Activated effector memory CD4-positive, alpha-beta T cell treated with Interleukin-2 at 50 U/mL for 16 hours (primary cell): Measurements from ENCODE around the gene LRRC4C.
"Not testable (repeated sequence)": the region's sequence is repeated elsewhere in the genome, so short reads cannot be mapped to it uniquely, and the experiment has no call there.

Source experiments
- DNase-seq: peaks from one replicate; pipeline ENCODE4 v3.0.0-alpha.2; 2020

Gene LRRC4C

GRCh38 chr11:40619654-40620053 lies 839.8 kb downstream of the LRRC4C start:
- no peak for DNase-seq

- no peak for DNase-seq
Observed at GRCh38 chr11:40606800-40607199, 852.7 kb downstream of the LRRC4C start.

- DNase-seq, result no peak
Observed at GRCh38 chr11:40602866-40603552, 856.4 kb downstream of the LRRC4C start.

DNA sequence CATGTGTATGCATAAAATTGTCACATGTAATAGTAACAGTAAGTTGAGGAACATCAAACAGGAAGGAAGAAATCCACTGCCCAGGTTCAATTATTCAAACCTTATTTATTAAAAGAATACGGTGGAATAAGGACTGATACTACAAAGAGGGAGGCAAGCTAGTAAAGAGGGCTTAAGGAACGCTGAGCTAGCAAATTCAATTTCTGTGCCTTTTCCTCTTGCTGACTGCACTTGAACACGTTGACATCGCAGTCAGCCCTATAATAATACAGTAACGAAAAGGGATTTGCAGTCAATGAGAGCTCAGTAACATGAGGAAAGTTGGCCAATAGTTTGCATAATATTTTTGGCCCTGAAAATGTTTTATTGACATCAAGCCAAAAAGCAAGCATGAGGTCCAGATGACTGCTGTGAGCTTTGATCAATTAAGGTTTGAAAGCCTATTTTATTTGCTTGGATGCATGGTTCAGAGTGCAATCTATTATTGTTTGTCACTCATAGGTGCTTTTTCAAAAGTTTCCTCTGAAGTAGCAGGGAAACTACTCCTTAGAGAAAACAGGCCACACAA lies 861.8 kb downstream of the LRRC4C start:
- DNase-seq, result no peak

- no peak for DNase-seq
Observed at GRCh38 chr11:40573254-40573891, 886.1 kb downstream of the LRRC4C start.

GRCh38 chr11:40569947-40570531 lies 889.4 kb downstream of the LRRC4C start:
- no peak for DNase-seq

DNA sequence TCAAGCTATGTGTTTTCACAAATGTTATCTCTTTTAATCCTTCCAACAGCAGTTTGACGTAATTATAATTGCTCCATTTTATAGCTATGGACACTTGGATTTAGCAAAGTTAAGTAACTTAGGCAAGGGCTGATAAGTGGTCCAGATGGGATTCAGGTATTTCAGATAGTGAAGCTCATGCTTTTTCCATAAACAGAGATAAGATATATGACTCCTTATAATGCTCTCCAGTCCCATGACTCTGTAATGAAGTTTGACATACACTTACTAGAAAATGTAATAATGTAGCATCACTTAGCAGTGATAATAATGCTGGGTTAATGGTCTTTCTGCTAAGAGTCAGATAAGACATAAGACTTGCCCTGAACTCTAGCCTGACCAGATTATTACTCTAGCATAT lies 892.1 kb downstream of the LRRC4C start:
- no peak for DNase-seq

- no peak for DNase-seq
Observed at GRCh38 chr11:40544162-40544561, 915.3 kb downstream of the LRRC4C start.

DNA sequence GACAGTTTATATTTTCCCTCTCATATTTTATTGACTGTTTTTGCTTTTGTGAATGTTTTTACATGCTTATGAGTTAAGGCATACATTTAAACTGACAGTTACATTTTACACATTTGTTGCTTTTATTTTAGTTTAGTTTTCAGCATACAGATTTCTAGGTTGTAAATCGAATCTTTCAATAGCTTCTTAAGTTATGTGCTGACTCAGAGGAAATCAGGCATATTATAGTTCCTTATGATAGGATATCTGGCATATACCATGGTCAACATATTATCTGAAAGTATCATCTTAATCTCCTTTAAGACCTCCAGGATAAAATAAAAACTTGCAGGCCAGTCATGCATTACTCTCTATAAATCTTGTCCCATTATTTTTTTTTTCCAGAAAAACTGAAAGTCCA lies 916.6 kb downstream of the LRRC4C start:
- no peak for DNase-seq

DNA sequence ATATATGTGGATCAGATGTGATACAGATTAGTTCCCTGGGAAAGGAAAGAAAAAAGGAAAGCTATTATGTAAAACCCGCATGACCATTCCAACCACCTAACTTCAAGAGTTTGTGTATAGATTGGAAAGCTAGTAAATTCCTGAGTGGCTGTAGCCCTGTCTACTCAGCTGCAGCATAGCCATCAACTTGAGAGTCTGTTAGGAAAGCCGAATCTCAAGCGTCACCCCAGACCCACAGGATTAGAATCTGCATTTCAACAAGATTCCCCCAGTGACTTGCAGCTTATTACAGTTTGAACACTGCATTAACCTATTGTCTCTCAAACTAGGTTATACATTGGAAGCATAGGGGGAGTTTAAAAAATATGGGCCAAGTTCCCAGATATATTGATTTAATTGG lies 921.7 kb downstream of the LRRC4C start:
- DNase-seq, result no peak

GRCh38 chr11:40522080-40522479 lies 937.4 kb downstream of the LRRC4C start:
- not testable (repeated sequence) for DNase-seq

DNA sequence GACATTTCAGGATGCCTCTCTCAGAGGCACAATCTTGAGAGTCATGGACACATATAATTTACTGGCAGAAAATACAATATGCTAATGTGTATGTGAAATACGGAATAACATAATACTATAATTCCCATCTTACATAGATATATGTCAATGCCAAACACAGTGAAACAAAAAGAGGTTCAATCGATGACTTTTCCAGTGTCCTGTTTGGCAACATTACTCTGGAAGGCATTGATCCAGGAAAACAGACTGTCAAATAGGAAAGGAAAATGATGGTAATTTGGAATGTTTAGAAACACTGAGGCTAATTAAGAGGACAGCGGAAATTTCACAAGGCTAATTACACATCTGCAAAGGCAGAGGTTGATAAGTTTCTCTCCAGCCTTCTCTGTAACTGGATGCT lies 942.3 kb downstream of the LRRC4C start:
- no peak for DNase-seq

DNA sequence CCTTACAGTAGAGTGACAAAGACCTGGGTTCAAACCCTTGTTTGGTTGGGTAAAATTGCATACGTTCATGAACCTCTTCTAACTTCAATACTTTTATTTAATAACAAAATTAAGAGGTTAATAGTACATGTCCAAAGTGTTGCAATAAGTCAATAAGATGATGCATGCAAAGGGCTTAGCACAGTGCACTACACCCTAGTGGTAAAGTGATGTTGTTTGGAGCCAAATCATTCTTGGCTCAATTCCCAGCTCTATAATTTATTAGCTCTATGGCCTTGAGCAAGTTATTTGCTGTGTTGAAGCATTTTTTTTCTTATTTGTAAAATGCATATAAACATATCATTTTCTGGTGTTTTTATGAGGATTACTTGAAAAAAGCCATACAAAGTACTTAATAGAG lies 945.3 kb downstream of the LRRC4C start:
- no peak for DNase-seq

GRCh38 chr11:40513281-40513680 lies 946.2 kb downstream of the LRRC4C start:
- no peak for DNase-seq

DNA sequence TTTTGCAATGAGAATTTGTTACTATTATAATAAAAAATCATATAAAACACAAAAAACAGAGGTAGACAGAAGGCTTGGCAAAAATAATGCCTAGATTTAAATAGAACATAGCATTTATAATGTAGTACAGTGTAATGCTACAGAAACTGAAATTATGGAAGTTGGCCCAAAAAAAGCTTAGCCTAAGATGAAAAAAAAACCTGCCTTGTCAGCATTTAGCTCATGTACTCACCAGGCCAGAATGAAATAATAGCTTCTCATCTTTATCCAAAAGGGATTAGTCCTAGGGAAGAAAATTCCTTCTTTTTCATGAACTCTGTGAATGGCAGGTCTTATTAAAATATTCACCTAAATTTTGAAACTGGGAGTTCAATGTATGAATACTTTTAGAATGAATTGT lies 951.1 kb downstream of the LRRC4C start:
- DNase-seq, result no peak

DNA sequence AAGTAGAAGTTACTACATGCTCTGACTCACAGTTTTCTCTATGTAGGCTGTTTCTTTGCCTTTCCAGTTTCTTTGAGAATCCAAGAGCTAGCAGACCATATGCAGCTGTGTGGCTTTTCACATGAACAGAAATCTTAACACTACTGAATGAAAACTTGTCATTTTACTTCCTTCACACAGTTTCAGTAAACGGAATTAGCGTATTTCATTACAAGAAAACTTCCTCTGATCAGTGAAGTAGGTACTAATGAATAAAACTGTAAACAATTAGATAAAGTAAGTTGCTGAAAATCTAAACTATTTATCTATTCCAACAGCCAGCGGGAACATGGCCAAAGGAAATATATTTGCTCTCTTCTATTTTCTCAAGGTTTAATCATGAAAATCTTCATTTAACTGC lies 953.2 kb downstream of the LRRC4C start:
- DNase-seq, result no peak

DNA sequence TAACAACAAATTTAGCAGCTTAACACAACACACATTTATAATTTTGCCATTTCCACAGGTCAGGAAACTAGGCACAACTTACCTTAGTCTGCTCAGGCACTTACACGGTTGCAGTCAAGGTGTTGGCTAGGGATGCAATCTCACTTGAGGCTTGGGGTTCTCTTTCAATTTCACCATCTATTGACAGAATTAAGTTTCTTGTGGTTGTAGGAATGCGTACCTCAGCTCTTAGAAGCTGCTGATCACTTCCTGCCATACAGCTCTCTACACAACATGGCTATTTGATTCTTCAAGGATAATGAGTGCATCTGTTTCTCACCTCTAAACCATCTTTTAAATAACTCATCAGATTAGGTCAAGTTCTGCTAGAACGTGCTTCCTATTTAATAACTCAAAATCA lies 968.1 kb downstream of the LRRC4C start:
- DNase-seq, result no peak

DNA sequence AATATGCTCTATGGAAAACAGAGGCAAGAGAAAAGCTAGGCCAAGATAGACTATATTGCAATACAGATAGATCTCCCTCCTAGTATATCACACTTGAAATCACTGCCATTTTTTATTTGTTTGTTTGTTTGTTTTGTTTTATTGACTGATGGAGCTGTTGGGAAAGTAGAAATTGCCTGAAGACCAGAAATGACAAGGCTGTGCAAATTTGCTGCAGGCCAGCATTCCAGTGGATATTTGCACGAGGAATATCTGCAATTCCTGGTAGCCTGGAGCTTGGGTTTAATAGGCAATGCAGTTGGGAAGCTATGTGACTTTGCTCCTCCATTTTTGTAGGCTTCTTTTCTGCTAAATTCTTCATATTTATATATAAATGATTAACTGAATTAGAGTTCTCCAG lies 991.7 kb downstream of the LRRC4C start:
- no peak for DNase-seq

DNA sequence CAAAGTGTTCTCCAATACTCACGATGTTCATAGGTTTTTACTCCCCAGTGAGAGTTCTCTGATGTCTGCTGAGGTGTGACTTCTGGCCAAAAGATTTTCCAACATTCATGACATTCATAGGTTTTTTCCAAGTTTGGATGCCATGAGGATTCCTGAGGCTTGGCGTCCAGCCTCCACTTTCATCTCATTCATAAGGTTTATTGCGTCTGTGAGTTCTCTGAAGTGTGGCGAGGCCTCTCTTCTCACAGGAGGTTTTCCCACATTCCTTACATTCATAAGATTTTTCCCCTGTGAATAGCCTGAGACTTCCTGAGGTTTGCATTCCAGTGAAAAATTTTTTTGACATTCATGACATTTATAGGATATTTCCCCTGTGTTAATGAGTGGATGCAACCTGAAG lies 1014.1 kb downstream of the LRRC4C start:
- no peak for DNase-seq

- no peak for DNase-seq
Observed at GRCh38 chr11:40444151-40444550, 1015.3 kb downstream of the LRRC4C start.

GRCh38 chr11:40435344-40435743 lies 1024.1 kb downstream of the LRRC4C start:
- no peak for DNase-seq

DNA sequence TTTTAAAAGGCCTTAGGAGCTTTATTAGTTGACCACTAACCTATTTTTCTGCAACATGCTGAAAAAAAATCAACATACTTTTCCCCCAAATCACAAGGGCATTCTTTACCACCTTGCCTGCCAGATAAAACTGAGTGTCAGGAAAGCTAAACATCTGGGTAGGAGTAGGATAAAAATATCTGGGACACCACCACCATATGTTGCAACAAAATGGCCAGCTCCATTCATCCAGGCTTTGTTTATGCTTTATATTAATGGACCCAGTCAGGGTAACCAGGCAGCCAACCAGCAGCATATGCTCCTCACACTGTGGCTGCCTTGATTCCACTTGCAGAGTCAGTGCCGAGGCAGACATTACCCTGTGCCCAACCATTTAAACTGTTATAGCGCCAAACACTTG lies 1024.5 kb downstream of the LRRC4C start:
- no peak for DNase-seq

GRCh38 chr11:40432358-40432757 lies 1027.1 kb downstream of the LRRC4C start:
- no peak for DNase-seq

DNA sequence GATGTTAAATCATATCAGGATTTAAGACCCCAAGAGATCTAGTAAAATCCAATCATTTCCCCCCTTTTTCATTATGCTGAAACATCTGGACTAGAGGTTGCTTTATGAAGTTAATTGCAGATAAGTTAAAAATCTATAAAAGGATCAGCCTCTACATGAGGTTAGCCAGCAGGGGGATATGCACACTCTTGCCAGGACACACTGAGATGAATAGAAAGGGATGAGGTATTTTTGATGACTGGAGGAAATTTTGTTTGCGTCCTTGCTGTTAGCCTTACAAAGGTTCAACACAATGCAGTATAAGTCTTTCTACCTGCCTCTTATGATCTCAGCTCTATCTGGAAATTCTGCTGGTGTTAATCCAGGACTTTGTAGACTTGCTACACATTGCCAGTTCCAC lies 1034.3 kb downstream of the LRRC4C start:
- no peak for DNase-seq
